ENCODE data around the gene PIEZO1. TPM values are rescaled to one million over a fixed set of nuclear protein-coding genes. Genes with fewer than 3 reads are reported as not detected.

Gene PIEZO1
- total RNA-seq, 1 experiment from 2014 or later, result 71.1 TPM

- Histone ChIP-seq H3K23me2 (ENCODE audit: insufficient read length, low read depth, low read length, poor library complexity, severe bottlenecking) (peaks cover 3% of the 10 kb centered on the region), H2BK120ac (ENCODE audit: low read depth, low read length, poor library complexity, severe bottlenecking) (no peak overlapping the region), H4K8ac (replicated peaks; ENCODE audit: insufficient read length, low read depth, low read length) (no peak overlapping the region), H3K4me1 (ENCODE audit: insufficient read depth, low read length) (no peaks in the 10 kb centered on the region), H2BK20ac (ENCODE audit: low read depth, low read length, poor library complexity, severe bottlenecking) (no peak overlapping the region), H3K14ac (ENCODE audit: insufficient read depth, low read length) (no peak overlapping the region), H3K9ac (ENCODE audit: extremely low read depth, insufficient read length, low read length) (no peak overlapping the region), H3K4me2 (ENCODE audit: insufficient read depth, insufficient read length, low read length) (no peak overlapping the region), H3K56ac (ENCODE audit: insufficient read length, low read depth, low read length) (no peak overlapping the region), H3K9me3 (ENCODE audit: control insufficient read depth, low read depth, low read length) (no peaks in the 10 kb centered on the region), H3T11ph (ENCODE audit: low read length) (no peak overlapping the region), H2BK12ac (ENCODE audit: insufficient read length, low read depth, low read length) (no peak overlapping the region), H4K20me1 (ENCODE audit: control insufficient read depth, insufficient read depth, insufficient read length) (no peaks in the 10 kb centered on the region), H2AK5ac (ENCODE audit: insufficient read length, low read length) (no peak overlapping the region), H3K4ac (ENCODE audit: low read depth, low read length) (no peak overlapping the region), H2BK5ac (ENCODE audit: insufficient read length, low read length) (no peak overlapping the region), H3K79me1 (ENCODE audit: insufficient read depth, low read depth, low read length, poor library complexity, severe bottlenecking) (no peaks in the 10 kb centered on the region), H4K91ac (ENCODE audit: insufficient read length, low read depth, low read length) (no peak overlapping the region), H3K23ac (ENCODE audit: insufficient read length, low read depth, low read length) (no peak overlapping the region), H3K79me2 (ENCODE audit: insufficient read depth, low read length) (no peaks in the 10 kb centered on the region), H3K18ac (ENCODE audit: insufficient read length, low read depth, low read length) (no peak overlapping the region), H2BK15ac (ENCODE audit: low read depth, low read length) (no peak overlapping the region), H3K27ac (ENCODE audit: insufficient read length, low read depth, low read length) (no peak overlapping the region), H2AFZ (ENCODE audit: low read length) (no peak overlapping the region), H3K27me3 (ENCODE audit: insufficient read depth, low read length) (no peaks in the 10 kb centered on the region), H4K5ac (ENCODE audit: insufficient read length, low read depth, low read length) (no peak overlapping the region)
- Mint-ChIP-seq H3K9me3 (no peaks in the 10 kb centered on the region), H3K27me3 (ENCODE audit: low read depth) (no peaks in the 10 kb centered on the region), H3K4me3 (no peak overlapping the region), H3K36me3 (ENCODE audit: insufficient read depth in 1 of 3, low read depth in 3 of 3) (peaks cover 0 to 15% (median 14%) of the 10 kb centered on the region in 3 experiments; a peak in 4 of 7 replicates), H3K4me1 (no peaks in the 10 kb centered on the region), H3K27ac (no peak overlapping the region)
- WGBS (ENCODE audit: extremely low coverage, insufficient read length, low lambda C conversion rate), result no CpG with 5 or more reads among the region's 47 CpGs
- no peak for DNase-seq
- TF ChIP-seq CTCF (conservative IDR thresholded peaks at IDR 0.05), result no peak
Observed at GRCh38 chr16:88697116-88697830, 87.7 kb downstream of the PIEZO1 start.
